HepG2 (cell line): ENCODE results near the gene OS9. TPM values are rescaled to one million over a fixed set of nuclear protein-coding genes. Genes with fewer than 3 reads are reported as not detected.
A peak's percentile ranks its signal among the peaks of the same experiment; 100 is the strongest.

Source experiments
- ATF3 ChIP-seq: sonication (generic); formaldehyde crosslinking; IDR thresholded peaks from 2 replicates; pipeline ENCODE4 v1.4.0; 2020; ENCODE audit warnings: missing genetic modification reagents
- ATF7 ChIP-seq, 2 experiments: fragments of 450-650 bp in 1 of 2; sonication (generic) in 1 of 2; formaldehyde crosslinking in 1 of 2; IDR thresholded peaks; 2 replicates each; pipeline versions ENCODE4 v1.4.0 to v1.6.1; 2016 to 2020; ENCODE audit warnings: antibody characterized with exemption in 1 of 2, mild to moderate bottlenecking in 1 of 2, missing genetic modification reagents in 1 of 2
- DDIT3 ChIP-seq: sonication (generic); formaldehyde crosslinking; IDR thresholded peaks from 2 replicates; pipeline ENCODE4 v1.4.0; 2020; ENCODE audit warnings: mild to moderate bottlenecking, missing genetic modification reagents
- ELK4 ChIP-seq: sonication (generic); formaldehyde crosslinking; IDR thresholded peaks from 2 replicates; pipeline ENCODE4 v1.9.0; 2021; ENCODE audit warnings: missing genetic modification reagents, borderline replicate concordance
- FOXJ3 ChIP-seq: sonication (generic); formaldehyde crosslinking; IDR thresholded peaks from 2 replicates; pipeline ENCODE4 v1.4.0; 2020; ENCODE audit warnings: missing genetic modification reagents, mild to moderate bottlenecking, borderline replicate concordance
- MED13 ChIP-seq: sonication (generic); formaldehyde crosslinking; IDR thresholded peaks from 2 replicates; pipeline ENCODE4 v1.5.0; 2020; ENCODE audit warnings: missing genetic modification reagents
- MED8 ChIP-seq: sonication (generic); formaldehyde crosslinking; IDR thresholded peaks from 2 replicates; pipeline ENCODE4 v1.8.1; 2023; ENCODE audit warnings: mild to moderate bottlenecking, missing genetic modification reagents; ENCODE audit not compliant: insufficient replicate concordance
- MIER2 ChIP-seq: IDR thresholded peaks from 2 replicates; pipeline ENCODE4 v1.6.1; 2016; ENCODE audit warnings: missing biosample characterization, missing genetic modification reagents
- NR2F1 ChIP-seq, 2 experiments: fragments of 450-650 bp in 1 of 2; formaldehyde crosslinking in 1 of 2; IDR thresholded peaks; 2 replicates each; pipeline versions ENCODE4 v1.5.0 to v1.6.1; 2016 to 2020; ENCODE audit warnings: mild to moderate bottlenecking in 1 of 2, missing compliant biosample characterization in 1 of 2, missing genetic modification reagents in 1 of 2, moderate library complexity in 1 of 2
- PITX1 ChIP-seq: sonication (generic); formaldehyde crosslinking; IDR thresholded peaks from 2 replicates; pipeline ENCODE4 v1.5.1; 2020; ENCODE audit warnings: mild to moderate bottlenecking, missing genetic modification reagents
- PPARG ChIP-seq: conservative IDR thresholded peaks from 2 replicates; pipeline ENCODE4 v1.6.1; 2016; ENCODE audit warnings: missing biosample characterization, missing genetic modification reagents
- SMYD3 ChIP-seq: sonication (generic); formaldehyde crosslinking; IDR thresholded peaks from 2 replicates; pipeline ENCODE4 v1.8.1; 2023; ENCODE audit warnings: mild to moderate bottlenecking, missing genetic modification reagents
- TGIF2 ChIP-seq: IDR thresholded peaks from 2 replicates; pipeline ENCODE4 v1.6.1; 2016; ENCODE audit warnings: control low read depth, missing compliant biosample characterization
- TIGD3 ChIP-seq: sonication (generic); formaldehyde crosslinking; IDR thresholded peaks from 2 replicates; pipeline ENCODE4 v1.5.1; 2020; ENCODE audit warnings: mild to moderate bottlenecking, missing genetic modification reagents, borderline replicate concordance
- YEATS2 ChIP-seq: sonication (generic); formaldehyde crosslinking; IDR thresholded peaks from 2 replicates; pipeline ENCODE4 v1.4.0; 2020; ENCODE audit warnings: missing genetic modification reagents, borderline replicate concordance
- ZC3H4 ChIP-seq: sonication (generic); formaldehyde crosslinking; IDR thresholded peaks from 2 replicates; pipeline ENCODE4 v1.4.0; 2020; ENCODE audit warnings: missing genetic modification reagents, borderline replicate concordance
- ZFP41 ChIP-seq: sonication (generic); formaldehyde crosslinking; IDR thresholded peaks from 2 replicates; pipeline ENCODE4 v1.4.0; 2020; ENCODE audit warnings: mild to moderate bottlenecking, missing genetic modification reagents, borderline replicate concordance
- ZNF3 ChIP-seq: IDR thresholded peaks from 2 replicates; pipeline ENCODE4 v1.7.0; 2017; ENCODE audit warnings: inconsistent platforms
- ZNF317 ChIP-seq: sonication (generic); formaldehyde crosslinking; IDR thresholded peaks from 2 replicates; pipeline ENCODE4 v1.5.0; 2020; ENCODE audit warnings: mild to moderate bottlenecking, missing genetic modification reagents
- ZNF574 ChIP-seq: sonication (generic); formaldehyde crosslinking; IDR thresholded peaks from 2 replicates; pipeline ENCODE4 v1.4.0; 2020; ENCODE audit warnings: missing genetic modification reagents
- ZNF691 ChIP-seq: sonication (generic); formaldehyde crosslinking; IDR thresholded peaks from 2 replicates; pipeline ENCODE4 v1.4.0; 2020; ENCODE audit warnings: missing genetic modification reagents, low read depth, mild to moderate bottlenecking, borderline replicate concordance
- ZNF703 ChIP-seq: sonication (generic); formaldehyde crosslinking; IDR thresholded peaks from 2 replicates; pipeline ENCODE4 v1.5.1; 2020; ENCODE audit warnings: missing genetic modification reagents, mild to moderate bottlenecking, moderate library complexity, borderline replicate concordance
- ZNF883 ChIP-seq: sonication (generic); formaldehyde crosslinking; IDR thresholded peaks from 2 replicates; pipeline ENCODE4 v1.5.1; 2020; ENCODE audit warnings: mild to moderate bottlenecking, missing genetic modification reagents; ENCODE audit errors: not compliant biosample characterization
- polyA plus RNA-seq, 8 experiments: library from polyadenylated mRNA; depleted of rRNA in 3 of 8; stranded (reverse) in 7 of 8; unstranded in 1 of 8; fragments of >200 nt; fragmentation: Illumina TruSeq in 4 of 8; extraction: Trizol in 4 of 8; gene quantifications; 2 replicates each; pipeline versions ENCODE4 v1.2.1 to v1.2.3, GENCODE V29; 2011 to 2016; ENCODE audit warnings: low read depth in 4 of 8, missing spikeins in 1 of 8, mixed read lengths in 1 of 8; ENCODE audit not compliant: insufficient read depth in 1 of 8
- total RNA-seq, 5 experiments: library from RNA; depleted of rRNA; stranded (reverse); fragments of >200 nt; fragmentation: Illumina TruSeq; extraction: Trizol; gene quantifications; 2 replicates each; pipeline ENCODE4 v1.2.3, GENCODE V29; 2016; ENCODE audit warnings: low read depth in 1 of 5

Gene OS9
- total and polyA plus RNA-seq, 2 of the 13 experiments (the other 11 are each of a cell fraction or from before 2014, with no cell fraction given), result 156 to 206 TPM

- TF ChIP-seq ZC3H4 (CRISPR knock-in tag) (no peak), ZNF703 (CRISPR knock-in tag) (no peak), PPARG (CRISPR knock-in tag) (no peak), ZNF883 (CRISPR knock-in tag) (no peak), ZNF3 (CRISPR knock-in tag) (no peak), FOXJ3 (no peak), ZNF691 (CRISPR knock-in tag) (no peak), MED13 (CRISPR knock-in tag) (no peak), MIER2 (CRISPR knock-in tag) (no peak), MED8 (CRISPR knock-in tag) (no peak), ATF7 (IDR thresholded peaks at IDR 0.05) (no peak), ATF7 (CRISPR knock-in tag; IDR thresholded peaks at IDR 0.05) (no peak), YEATS2 (CRISPR knock-in tag) (no peak), ZNF574 (CRISPR knock-in tag) (peak; percentile 61), ATF3 (CRISPR knock-in tag) (no peak), TGIF2 (no peak), TIGD3 (CRISPR knock-in tag) (no peak), ZFP41 (CRISPR knock-in tag) (no peak; the same call in 1 of the 2 replicates), PITX1 (0 out of 2 replicates have a peak, but pooled peaks have one; percentile 39), ZNF317 (no peak), DDIT3 (no peak), NR2F1 (CRISPR knock-in tag; IDR thresholded peaks at IDR 0.05) (no peak), ELK4 (CRISPR knock-in tag) (no peak), SMYD3 (CRISPR knock-in tag) (no peak)
Observed at GRCh38 chr12:57765003-57765697, 71.2 kb downstream of the OS9 start (continued).
